GM20000 (cell line): Measurements from ENCODE around the gene ZNF784.
"Not testable (repeated sequence)": the region's sequence is repeated elsewhere in the genome, so short reads cannot be mapped to it uniquely, and the experiment has no call there.

Source experiments
- DNase-seq: peaks from one replicate; pipeline ENCODE4 v3.0.0; 2012; ENCODE audit warnings: low spot score
- CTCF ChIP-seq: IDR thresholded peaks from 2 replicates; pipeline ENCODE4 v1.5.1; 2012; ENCODE audit warnings: mild to moderate bottlenecking, control low read depth; ENCODE audit errors: extremely low read depth, missing control alignments

ZNF784 gene

GRCh38 chr19:55586976-55587668 lies 37.2 kb downstream of the ZNF784 start:
- TF ChIP-seq CTCF = no peak
- DNase-seq = peak; percentile 97

DNA sequence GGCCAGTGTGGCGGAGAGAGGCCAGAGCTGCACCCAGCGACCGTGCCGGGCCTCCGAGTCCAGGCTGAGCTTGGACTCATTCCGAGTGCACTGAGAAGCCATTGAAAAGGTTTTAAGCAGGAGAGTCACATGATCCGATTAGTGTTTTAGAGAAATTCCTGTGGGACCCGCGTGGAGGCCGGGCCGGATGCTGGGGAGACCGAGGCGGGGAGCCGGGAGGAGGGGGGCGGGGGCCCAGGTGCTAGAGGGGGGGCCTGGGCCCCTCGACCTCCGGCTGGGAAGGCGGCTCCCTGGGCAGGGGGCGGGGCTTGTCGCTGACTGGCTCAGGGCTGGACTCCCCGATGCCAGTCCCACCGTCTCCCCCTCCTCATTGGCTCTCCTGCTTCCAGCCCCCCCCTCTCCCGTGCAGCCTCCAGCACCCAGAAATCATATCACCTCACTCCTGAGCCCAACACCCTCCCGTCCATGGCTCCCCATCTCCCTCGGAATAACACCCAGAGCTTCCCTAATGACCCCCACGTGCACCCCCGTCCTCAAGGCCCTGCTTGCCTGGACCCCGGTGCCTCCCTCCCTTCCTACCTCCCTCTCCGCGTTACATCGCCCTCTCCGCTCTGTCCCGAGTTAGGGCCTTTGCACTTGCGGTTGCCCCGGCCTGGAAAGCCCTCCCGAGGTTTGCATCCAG lies 38.6 kb downstream of the ZNF784 start:
- peak; percentile 59 for DNase-seq
- TF ChIP-seq CTCF = no peak

GRCh38 chr19:55584871-55585270 lies 39.5 kb downstream of the ZNF784 start:
- TF ChIP-seq CTCF = no peak
- DNase-seq = no peak

DNA sequence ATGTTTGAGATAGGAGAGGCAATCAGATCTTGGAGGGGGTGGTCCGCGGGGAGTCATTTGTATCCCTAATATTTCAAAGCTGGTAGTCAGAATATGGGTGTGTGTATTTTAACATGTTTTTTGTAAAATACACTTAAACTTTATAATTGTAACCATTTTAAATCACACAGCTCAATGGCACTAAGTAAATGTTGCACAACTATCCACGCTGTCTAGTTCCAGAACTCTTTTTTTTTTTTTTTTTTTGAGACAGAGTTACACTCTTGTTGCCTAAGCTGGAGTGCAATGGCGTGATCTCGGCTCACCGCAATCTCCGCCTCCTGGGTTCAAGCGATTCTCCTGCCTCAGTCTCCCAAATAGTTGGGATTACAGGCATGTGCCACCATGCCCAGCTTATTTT lies 40.5 kb downstream of the ZNF784 start:
- DNase-seq = not testable (repeated sequence)

DNA sequence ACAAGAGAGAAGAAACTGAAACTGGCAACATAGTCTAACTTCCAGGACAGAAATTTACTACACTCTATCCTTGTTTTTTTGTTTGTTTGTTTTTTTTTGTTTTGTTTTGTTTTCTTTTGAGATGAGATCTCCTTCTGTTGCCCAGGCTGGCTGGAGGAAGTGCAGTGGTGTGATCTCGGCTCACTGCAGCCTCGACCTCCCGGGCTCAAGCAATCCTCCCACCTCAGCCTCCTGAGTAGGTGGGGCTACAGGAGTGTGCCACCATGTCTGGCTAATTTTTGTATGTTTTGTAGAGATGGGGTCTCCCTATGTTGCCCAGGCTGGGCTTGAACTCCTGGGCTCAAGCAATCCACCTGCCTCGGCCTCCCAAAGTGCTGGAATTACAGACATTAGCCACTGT lies 42.1 kb downstream of the ZNF784 start:
- DNase-seq = not testable (repeated sequence)

DNA sequence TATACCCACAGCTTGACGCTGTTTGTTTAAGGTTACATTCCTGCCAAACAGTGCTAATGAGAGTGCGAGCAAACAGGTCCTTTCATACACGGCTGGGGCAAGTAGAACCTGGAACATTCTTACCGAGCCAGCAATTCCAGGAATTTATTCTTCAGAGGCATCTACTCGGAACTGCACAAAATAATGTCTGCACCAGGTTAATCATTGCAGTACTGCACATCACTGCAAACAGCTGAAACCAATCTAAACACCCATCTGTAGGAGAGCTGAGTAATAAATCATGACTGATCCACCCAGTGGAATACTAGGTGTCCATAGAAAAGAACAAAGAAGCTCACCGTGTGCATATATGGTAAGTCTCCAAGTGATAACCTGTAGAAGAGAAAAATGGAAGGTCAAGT lies 42.5 kb downstream of the ZNF784 start:
- DNase-seq = no peak
- TF ChIP-seq CTCF = no peak

- TF ChIP-seq CTCF = no peak
- DNase-seq = no peak
These were observed 43.1 kb downstream of the ZNF784 start for GRCh38 chr19:55581145-55581822.

GRCh38 chr19:55580628-55581144 lies 43.7 kb downstream of the ZNF784 start, which contains the start of gene ZNF579:
TSS of gene ZNF579 (minus strand) at chr19:55580848. CDS start at chr19:55579639, 1,209 bp downstream.
- peak; percentile 92 for DNase-seq
- TF ChIP-seq CTCF = no peak
